LNCAP (cell line): Measurements from ENCODE around the gene RASGRP2.

Experiments
- TF ChIP-seq, protein P1 (sequence below): fragments of 450-650 bp; IDR thresholded peaks from 2 replicates; pipeline ENCODE4 v1.5.1; 2017; ENCODE audit warnings: mild to moderate bottlenecking

RASGRP2 gene

DNA sequence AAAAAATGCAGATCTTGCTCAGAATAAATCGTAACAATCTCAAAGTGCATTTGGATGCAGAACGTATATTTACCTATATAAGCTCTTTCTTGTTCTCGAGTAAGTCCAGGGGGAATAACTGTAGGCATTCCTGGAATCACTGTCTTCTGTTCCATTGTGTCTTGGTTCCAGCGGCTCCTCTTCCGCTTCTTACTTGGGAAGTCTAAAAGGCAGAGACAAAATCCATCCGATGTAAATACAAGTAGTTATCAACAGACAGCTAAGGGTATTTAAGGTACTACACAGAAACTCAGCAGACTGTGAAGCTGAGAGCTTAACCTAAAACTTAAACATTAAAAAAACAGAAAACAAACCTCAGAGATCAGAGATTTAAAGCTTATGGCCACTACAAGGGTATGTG is 32.5 kb upstream of the RASGRP2 start:
- TF ChIP-seq, protein P1, sequence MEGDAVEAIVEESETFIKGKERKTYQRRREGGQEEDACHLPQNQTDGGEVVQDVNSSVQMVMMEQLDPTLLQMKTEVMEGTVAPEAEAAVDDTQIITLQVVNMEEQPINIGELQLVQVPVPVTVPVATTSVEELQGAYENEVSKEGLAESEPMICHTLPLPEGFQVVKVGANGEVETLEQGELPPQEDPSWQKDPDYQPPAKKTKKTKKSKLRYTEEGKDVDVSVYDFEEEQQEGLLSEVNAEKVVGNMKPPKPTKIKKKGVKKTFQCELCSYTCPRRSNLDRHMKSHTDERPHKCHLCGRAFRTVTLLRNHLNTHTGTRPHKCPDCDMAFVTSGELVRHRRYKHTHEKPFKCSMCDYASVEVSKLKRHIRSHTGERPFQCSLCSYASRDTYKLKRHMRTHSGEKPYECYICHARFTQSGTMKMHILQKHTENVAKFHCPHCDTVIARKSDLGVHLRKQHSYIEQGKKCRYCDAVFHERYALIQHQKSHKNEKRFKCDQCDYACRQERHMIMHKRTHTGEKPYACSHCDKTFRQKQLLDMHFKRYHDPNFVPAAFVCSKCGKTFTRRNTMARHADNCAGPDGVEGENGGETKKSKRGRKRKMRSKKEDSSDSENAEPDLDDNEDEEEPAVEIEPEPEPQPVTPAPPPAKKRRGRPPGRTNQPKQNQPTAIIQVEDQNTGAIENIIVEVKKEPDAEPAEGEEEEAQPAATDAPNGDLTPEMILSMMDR: no peak

- TF ChIP-seq, protein P1: no peak
Measured at GRCh38 chr11:64774144-64774543, 30.2 kb upstream of the RASGRP2 start.

DNA sequence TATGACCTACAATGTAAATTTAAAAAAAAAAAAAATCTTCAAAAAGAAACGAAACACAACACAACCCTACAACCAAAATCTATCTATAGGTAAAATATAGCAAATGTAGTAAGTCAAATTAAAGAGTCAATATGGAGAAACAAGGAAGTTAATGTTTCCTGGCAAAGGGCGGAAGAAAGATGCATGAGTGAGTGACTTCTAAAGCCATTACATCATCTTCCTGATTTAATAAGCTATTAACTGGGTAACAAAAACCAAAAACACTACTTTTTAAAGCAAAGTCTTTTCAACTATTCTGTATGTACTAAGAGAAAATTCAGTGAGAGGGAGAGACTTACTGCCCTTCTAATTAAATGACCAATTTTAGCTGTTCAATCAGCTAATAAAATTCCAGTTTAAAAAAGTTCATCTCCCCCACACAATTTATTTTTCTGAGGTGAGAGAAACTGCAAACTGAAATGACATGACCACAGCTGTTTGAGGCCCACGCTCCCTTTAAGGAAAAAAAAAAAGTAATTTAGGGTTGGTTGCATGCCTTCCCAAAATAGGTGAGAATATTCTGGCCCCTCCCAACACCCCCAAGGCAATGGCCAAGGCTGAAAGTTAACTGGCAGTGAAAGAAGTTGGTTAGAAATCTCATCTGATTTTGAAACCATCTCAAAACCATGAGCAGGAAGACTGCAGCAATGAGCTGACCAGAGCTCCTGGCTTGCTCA is 28.5 kb upstream of the RASGRP2 start:
- TF ChIP-seq, protein P1: no peak

DNA sequence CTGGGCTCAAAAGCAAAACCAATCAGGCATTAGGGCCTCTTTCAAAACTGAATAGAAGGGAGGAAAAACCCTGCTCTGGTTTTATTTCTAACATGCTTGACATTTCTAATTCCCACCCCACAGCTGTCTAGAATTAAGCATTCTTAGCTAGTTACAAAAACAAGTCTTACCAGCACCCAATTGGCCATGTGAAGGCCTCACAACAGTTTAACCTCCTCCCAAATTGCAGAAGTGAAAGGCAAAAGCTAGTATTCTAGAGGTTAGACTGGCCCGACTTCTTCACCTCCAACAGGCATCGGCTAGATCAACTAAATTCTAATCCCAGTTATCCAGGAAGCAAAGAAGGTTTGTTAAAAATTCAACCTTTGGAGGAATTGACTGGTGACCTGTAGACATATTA is 27.9 kb upstream of the RASGRP2 start:
- TF ChIP-seq, protein P1: no peak

- TF ChIP-seq, protein P1: no peak
Measured at GRCh38 chr11:64770120-64770519, 26.2 kb upstream of the RASGRP2 start.

DNA sequence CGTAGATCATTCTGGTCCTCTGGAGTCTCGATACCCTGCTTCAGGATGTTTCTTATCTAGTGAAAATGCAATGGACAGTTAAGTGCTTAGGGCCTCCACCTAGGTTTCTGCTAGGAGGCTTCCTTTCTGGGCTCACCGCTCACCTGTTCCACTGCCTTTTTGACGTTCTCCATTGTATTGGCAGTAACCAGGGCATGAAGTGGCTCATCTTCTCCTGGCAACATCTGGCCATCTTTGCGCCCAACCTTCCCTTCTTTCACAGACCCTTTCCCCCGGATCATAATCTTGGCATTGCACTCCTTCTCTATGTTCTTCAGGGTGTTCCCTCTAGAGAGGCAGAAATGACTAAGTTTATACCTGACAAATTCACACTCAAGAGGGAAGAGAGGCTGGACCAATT is 25.3 kb upstream of the RASGRP2 start:
- TF ChIP-seq, protein P1: no peak

DNA sequence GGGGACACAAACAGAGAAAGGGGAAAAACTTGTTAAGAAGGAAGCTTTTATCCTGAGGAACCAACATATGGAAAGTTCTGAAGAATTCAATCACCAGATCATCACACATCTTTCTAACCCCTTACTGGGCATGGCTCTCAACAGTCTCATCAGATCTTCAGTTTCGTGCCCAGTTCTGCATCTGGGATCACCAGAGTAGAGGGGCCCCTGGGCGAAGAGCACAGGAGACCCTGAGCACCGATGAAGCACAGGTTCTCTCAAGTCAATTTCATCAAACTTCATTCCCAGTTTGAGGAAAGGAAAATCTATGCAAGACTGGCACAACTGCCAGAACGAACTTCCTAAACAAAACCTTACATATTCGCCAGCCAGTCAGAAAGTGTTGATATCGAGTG is 24.4 kb upstream of the RASGRP2 start:
- TF ChIP-seq, protein P1: no peak
